Osteocyte (in vitro differentiated cells): Measurements from ENCODE around the gene DUSP22. TPM values are rescaled to one million over a fixed set of nuclear protein-coding genes. Genes with fewer than 3 reads are reported as not detected.

Source experiments
- DNase-seq: peaks from one replicate; pipeline ENCODE4 v3.0.0; 2021; ENCODE audit warnings: mixed read lengths; ENCODE audit not compliant: unreplicated experiment; ENCODE audit errors: extremely low spot score
- H3K27ac Mint-ChIP-seq: one replicate; pipeline ENCODE4 v1.8.0; 2021; ENCODE audit warnings: mild to moderate bottlenecking, mixed read lengths; ENCODE audit not compliant: unreplicated experiment
- H3K27me3 Mint-ChIP-seq: one replicate; pipeline ENCODE4 v1.8.0; 2021; ENCODE audit warnings: mixed read lengths; ENCODE audit not compliant: unreplicated experiment
- H3K36me3 Mint-ChIP-seq: one replicate; pipeline ENCODE4 v1.8.0; 2021; ENCODE audit warnings: mixed read lengths; ENCODE audit not compliant: unreplicated experiment
- H3K4me1 Mint-ChIP-seq: one replicate; pipeline ENCODE4 v1.8.0; 2021; ENCODE audit warnings: mixed read lengths; ENCODE audit not compliant: unreplicated experiment
- H3K4me3 Mint-ChIP-seq: one replicate; pipeline ENCODE4 v1.8.0; 2021; ENCODE audit warnings: mild to moderate bottlenecking, moderate library complexity, mixed read lengths; ENCODE audit not compliant: unreplicated experiment
- H3K9me3 Mint-ChIP-seq: one replicate; pipeline ENCODE4 v1.8.0; 2021; ENCODE audit warnings: mixed read lengths; ENCODE audit not compliant: unreplicated experiment
- total RNA-seq: library from RNA; stranded (reverse); gene quantifications from 2 replicates; pipeline ENCODE4 v1.2.1, GENCODE V29; 2021
- TF ChIP-seq, protein P1 (sequence below): fragments of 200-600 bp; sonication (generic); IDR thresholded peaks from 2 replicates; pipeline ENCODE4 v1.5.0; 2021; ENCODE audit warnings: antibody characterized with exemption, mild to moderate bottlenecking, moderate library complexity

The DUSP22 gene
- total RNA-seq, 1 donor from 2014 or later = 27.4 TPM

DNA sequence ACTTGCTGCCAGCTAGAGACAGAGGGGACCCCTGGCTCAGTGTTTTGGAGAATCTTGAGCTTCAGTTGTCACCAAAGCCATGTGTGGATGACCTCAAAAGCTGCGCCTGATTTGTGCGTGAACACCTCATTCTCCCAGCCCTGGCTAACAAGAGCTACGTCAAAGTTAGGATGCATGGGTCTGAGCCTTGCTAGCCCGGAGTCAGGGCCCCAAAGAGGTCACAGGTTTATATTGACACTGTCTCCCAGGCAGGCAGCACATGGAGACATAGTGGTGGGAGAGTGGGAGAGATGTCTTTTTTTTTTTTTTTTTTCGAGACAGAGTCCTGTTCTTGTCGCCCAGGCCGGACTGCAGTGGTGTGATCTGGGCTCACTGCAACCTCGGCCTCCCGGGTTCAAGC, 36.1 kb upstream of the DUSP22 start:
- TF ChIP-seq, protein P1, sequence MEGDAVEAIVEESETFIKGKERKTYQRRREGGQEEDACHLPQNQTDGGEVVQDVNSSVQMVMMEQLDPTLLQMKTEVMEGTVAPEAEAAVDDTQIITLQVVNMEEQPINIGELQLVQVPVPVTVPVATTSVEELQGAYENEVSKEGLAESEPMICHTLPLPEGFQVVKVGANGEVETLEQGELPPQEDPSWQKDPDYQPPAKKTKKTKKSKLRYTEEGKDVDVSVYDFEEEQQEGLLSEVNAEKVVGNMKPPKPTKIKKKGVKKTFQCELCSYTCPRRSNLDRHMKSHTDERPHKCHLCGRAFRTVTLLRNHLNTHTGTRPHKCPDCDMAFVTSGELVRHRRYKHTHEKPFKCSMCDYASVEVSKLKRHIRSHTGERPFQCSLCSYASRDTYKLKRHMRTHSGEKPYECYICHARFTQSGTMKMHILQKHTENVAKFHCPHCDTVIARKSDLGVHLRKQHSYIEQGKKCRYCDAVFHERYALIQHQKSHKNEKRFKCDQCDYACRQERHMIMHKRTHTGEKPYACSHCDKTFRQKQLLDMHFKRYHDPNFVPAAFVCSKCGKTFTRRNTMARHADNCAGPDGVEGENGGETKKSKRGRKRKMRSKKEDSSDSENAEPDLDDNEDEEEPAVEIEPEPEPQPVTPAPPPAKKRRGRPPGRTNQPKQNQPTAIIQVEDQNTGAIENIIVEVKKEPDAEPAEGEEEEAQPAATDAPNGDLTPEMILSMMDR = no peak
- no peaks in the 10 kb centered on the region for H3K4me1 Mint-ChIP-seq
- DNase-seq = no peak
- no peak overlapping the region for H3K4me3 Mint-ChIP-seq
- H3K36me3 Mint-ChIP-seq = no peaks in the 10 kb centered on the region
- H3K27me3 Mint-ChIP-seq = peaks cover 17% of the 10 kb centered on the region
- H3K9me3 Mint-ChIP-seq = peaks cover 15% of the 10 kb centered on the region
- no peak overlapping the region for H3K27ac Mint-ChIP-seq

DNA sequence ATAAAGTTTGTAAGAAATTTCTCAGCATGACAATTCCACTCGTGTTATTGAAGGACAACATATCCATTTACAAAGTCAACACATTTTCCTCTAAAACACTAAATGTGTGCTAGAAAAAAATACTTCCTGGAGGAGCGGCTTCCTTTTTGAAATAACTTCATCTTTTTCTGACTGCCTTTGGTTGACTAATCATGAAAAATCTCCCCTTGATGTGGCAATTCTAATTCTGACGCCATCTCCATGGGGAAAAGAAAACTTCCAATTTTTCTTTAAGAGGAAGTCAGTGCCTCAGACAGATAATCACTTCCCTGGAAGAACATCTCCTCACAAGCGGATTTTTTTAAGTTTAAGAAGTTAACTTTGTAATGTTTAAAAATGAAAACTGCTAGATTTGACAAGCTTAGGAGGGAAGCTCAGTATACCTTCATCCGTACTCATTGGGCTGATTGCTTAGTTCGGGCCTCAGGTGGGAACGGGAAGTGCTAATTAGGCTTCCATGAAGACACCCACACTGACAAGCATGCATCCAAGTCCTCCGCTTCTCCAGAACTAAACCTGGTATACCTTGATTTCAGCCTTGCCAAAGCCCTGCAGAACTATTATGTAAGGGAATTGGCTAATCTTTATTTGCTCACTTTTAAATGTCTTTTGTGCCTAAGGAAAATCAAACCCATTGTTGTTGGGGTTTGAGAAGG, 35.1 kb upstream of the DUSP22 start:
- Mint-ChIP-seq H3K36me3 (no peaks in the 10 kb centered on the region), H3K27ac (no peak overlapping the region), H3K27me3 (peaks cover 11% of the 10 kb centered on the region), H3K9me3 (peaks cover 15% of the 10 kb centered on the region), H3K4me3 (no peak overlapping the region), H3K4me1 (no peaks in the 10 kb centered on the region)
- TF ChIP-seq, protein P1 = no peak
- DNase-seq = no peak

- no peaks in the 10 kb centered on the region for H3K4me1 Mint-ChIP-seq
- TF ChIP-seq, protein P1 = no peak
- no peak for DNase-seq
- H3K9me3 Mint-ChIP-seq = peaks cover 15% of the 10 kb centered on the region
- H3K36me3 Mint-ChIP-seq = no peaks in the 10 kb centered on the region
- no peak overlapping the region for H3K4me3 Mint-ChIP-seq
- H3K27me3 Mint-ChIP-seq = peaks cover 6% of the 10 kb centered on the region
- H3K27ac Mint-ChIP-seq = no peak overlapping the region
These were observed 34.5 kb upstream of the DUSP22 start for GRCh38 chr6:257774-258173.

DNA sequence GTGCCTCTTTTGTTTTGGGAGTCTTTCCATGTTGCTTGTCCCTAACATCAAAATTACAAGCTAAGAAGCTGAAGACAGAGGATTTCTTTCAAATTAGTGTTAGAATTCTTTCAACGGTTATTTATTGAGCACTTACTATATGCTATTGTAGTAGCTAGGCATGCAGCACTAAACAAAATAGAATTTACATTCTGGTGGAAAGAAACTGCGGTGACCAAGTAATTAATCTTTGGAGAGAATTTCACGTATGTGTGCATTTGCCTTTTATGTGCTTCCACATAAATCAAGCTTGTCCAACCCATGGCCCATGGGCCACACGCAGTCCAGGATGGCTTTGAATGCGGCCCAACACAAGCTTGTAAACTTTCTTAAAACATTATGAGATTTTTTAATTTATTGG, 33.0 kb upstream of the DUSP22 start:
- no peak overlapping the region for H3K4me3 Mint-ChIP-seq
- no peak overlapping the region for H3K27ac Mint-ChIP-seq
- H3K9me3 Mint-ChIP-seq = peaks cover 15% of the 10 kb centered on the region
- DNase-seq = no peak
- TF ChIP-seq, protein P1 = no peak
- H3K4me1 Mint-ChIP-seq = no peaks in the 10 kb centered on the region
- no peaks in the 10 kb centered on the region for H3K36me3 Mint-ChIP-seq
- peaks cover 5% of the 10 kb centered on the region for H3K27me3 Mint-ChIP-seq

DNA sequence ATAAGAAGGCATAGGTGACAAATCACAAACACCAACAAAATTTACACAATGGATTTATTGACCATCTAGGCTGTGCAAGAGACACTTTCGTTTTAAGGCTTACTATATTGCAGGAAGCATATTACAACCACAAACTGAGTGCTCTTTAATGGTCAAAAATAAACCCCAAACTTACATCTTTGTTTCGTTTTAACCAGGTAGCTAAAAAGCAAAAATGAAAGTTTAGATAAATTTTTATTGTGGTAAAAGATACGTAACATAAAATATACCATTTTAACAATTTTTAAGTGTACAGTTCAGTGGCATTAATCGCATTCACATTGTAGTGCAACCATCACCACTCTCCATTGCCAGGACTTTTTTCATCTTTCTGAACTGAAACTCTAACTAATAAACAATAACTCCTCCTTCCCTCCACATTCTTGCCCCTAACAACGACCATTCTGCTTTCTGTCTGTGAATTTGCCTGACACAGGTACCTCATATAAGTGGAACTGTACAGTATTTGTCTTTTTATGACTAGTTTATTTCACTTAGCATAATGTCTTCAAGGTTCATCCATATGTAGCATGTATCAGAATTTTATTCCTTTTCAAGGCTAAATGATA, 32.3 kb upstream of the DUSP22 start:
- no peaks in the 10 kb centered on the region for H3K36me3 Mint-ChIP-seq
- no peak overlapping the region for H3K27ac Mint-ChIP-seq
- H3K4me1 Mint-ChIP-seq = no peaks in the 10 kb centered on the region
- TF ChIP-seq, protein P1 = no peak
- H3K9me3 Mint-ChIP-seq = peaks cover 15% of the 10 kb centered on the region
- peaks cover 5% of the 10 kb centered on the region for H3K27me3 Mint-ChIP-seq
- H3K4me3 Mint-ChIP-seq = no peak overlapping the region
- no peak for DNase-seq
